Measurements from ENCODE around the gene PLEKHA3.

- TF ChIP-seq POLR2A (IDR thresholded peaks at IDR 0.05): no peak
- no peak for TF ChIP-seq CTCF (IDR thresholded peaks at IDR 0.05)
- no peak for TF ChIP-seq POLR2AphosphoS5 (IDR thresholded peaks at IDR 0.05)
These were observed 43.6 kb upstream of the PLEKHA3 start for GRCh38 chr2:178436662-178437061.
